GM12872 (cell line): ENCODE data around the gene CNIH3.

ENCODE experiments used
- CTCF ChIP-seq: IDR thresholded peaks from 3 replicates; pipeline ENCODE4 v1.5.1; 2011; ENCODE audit warnings: low read depth, mild to moderate bottlenecking, low read length, moderate library complexity; ENCODE audit not compliant: insufficient read depth

Gene CNIH3

GRCh38 chr1:224647449-224647848 is 31.3 kb downstream of the CNIH3 start:
- no peak for TF ChIP-seq CTCF

GRCh38 chr1:224650290-224650689 is 34.2 kb downstream of the CNIH3 start:
- TF ChIP-seq CTCF = no peak

- no peak for TF ChIP-seq CTCF
These were observed 35.1 kb downstream of the CNIH3 start for GRCh38 chr1:224651188-224651587.

- no peak for TF ChIP-seq CTCF
These were observed 40.3 kb downstream of the CNIH3 start for GRCh38 chr1:224656392-224656791.

GRCh38 chr1:224660074-224660473 is 44.0 kb downstream of the CNIH3 start:
- TF ChIP-seq CTCF = no peak

GRCh38 chr1:224662870-224663269 is 46.8 kb downstream of the CNIH3 start:
- TF ChIP-seq CTCF = no peak

- no peak for TF ChIP-seq CTCF
These were observed 48.9 kb downstream of the CNIH3 start for GRCh38 chr1:224665016-224665415.

- no peak for TF ChIP-seq CTCF
These were observed 50.0 kb downstream of the CNIH3 start for GRCh38 chr1:224666078-224666477.
